HG02588 (cell line): ENCODE data around the gene NPAS2.

Experiments used
- ATAC-seq: cut with Tn5 transposase; IDR thresholded peaks from one replicate; pipeline ENCODE4 v1.9.1; 2021; ENCODE audit warnings: mild to moderate bottlenecking, moderate library complexity; ENCODE audit not compliant: unreplicated experiment

The NPAS2 gene

GRCh38 chr2:101004620-101005325 is 184.8 kb downstream of the NPAS2 start:
- no peak for ATAC-seq

- no peak for ATAC-seq
These were observed 186.3 kb downstream of the NPAS2 start for GRCh38 chr2:101006065-101006715.

GRCh38 chr2:101007415-101008345 is 187.7 kb downstream of the NPAS2 start:
- no peak for ATAC-seq

- no peak for ATAC-seq
These were observed 191.2 kb downstream of the NPAS2 start for GRCh38 chr2:101011152-101011551.

- ATAC-seq, result peak; percentile 90
These were observed 192.2 kb downstream of the NPAS2 start for GRCh38 chr2:101012054-101012705.

GRCh38 chr2:101012706-101013181 is 192.8 kb downstream of the NPAS2 start:
- no peak for ATAC-seq

- no peak for ATAC-seq
These were observed 194.4 kb downstream of the NPAS2 start for GRCh38 chr2:101014264-101014857.

- no peak for ATAC-seq
These were observed 197.4 kb downstream of the NPAS2 start for GRCh38 chr2:101017371-101017770.

GRCh38 chr2:101018934-101019333 is 199.0 kb downstream of the NPAS2 start:
- no peak for ATAC-seq

GRCh38 chr2:101022221-101022620 is 202.3 kb downstream of the NPAS2 start:
- no peak for ATAC-seq

- ATAC-seq, result no peak
These were observed 203.6 kb downstream of the NPAS2 start for GRCh38 chr2:101023327-101024107.

- no peak for ATAC-seq
These were observed 205.6 kb downstream of the NPAS2 start for GRCh38 chr2:101025561-101025960.

- no peak for ATAC-seq
These were observed 206.3 kb downstream of the NPAS2 start for GRCh38 chr2:101026253-101026701.

- ATAC-seq, result no peak
These were observed 207.1 kb downstream of the NPAS2 start for GRCh38 chr2:101026923-101027469.

GRCh38 chr2:101027852-101028251 is 207.9 kb downstream of the NPAS2 start:
- ATAC-seq, result no peak

- no peak for ATAC-seq
These were observed 211.1 kb downstream of the NPAS2 start for GRCh38 chr2:101030866-101031554.

GRCh38 chr2:101032084-101032776 is 212.3 kb downstream of the NPAS2 start:
- no peak for ATAC-seq

- no peak for ATAC-seq
These were observed 216.6 kb downstream of the NPAS2 start for GRCh38 chr2:101036562-101036961.
